DMS 273 treated with DMSO at 0.1 percent for 48 hours (cell line): Measurements from ENCODE around the gene TSTD2.
"Not testable (repeated sequence)": the region's sequence is repeated elsewhere in the genome, so short reads cannot be mapped to it uniquely, and the experiment has no call there.

Source experiments
- DNase-seq: peaks from one replicate; lab custom pipeline; 2025; lab: John Stamatoyannopoulos, UW

Gene TSTD2

DNA sequence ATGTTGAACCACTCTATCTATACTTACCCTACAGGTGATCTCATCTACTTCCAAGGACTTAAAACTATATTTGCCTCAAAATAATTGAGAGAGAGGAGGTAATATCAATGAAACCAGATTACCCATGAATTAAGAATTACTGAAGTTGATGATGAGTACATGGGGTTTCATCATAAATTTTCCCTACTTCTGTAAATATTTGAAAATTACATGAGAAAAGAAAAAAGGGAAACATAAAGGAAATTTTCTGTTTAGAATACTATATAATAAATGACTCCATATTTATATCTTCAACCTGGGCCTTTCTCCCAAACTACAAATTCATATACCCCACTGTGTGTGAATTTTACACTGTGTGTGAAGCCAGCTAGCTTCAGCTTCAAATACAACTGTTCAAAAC, 2.6 kb downstream of the TSTD2 start:
- DNase-seq: no peak

DNA sequence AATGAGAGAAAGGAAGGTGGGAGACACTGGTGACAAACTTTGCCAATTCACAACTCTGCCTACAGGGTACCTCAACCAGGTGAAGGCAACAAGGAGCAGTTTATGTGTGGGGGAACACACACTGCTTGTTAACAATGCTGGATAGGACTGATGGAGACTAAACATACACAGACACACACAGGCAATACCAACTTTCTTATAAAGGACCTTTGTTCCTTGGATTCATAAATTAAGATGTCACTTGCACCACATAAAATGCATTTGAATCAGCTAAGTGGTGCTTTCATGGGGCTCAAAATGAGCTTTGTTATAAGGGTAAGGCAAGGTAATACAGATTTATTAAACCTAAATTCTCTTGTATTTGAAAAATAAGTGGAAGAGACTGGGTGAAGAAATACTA, 4.0 kb downstream of the TSTD2 start:
- DNase-seq: no peak

DNA sequence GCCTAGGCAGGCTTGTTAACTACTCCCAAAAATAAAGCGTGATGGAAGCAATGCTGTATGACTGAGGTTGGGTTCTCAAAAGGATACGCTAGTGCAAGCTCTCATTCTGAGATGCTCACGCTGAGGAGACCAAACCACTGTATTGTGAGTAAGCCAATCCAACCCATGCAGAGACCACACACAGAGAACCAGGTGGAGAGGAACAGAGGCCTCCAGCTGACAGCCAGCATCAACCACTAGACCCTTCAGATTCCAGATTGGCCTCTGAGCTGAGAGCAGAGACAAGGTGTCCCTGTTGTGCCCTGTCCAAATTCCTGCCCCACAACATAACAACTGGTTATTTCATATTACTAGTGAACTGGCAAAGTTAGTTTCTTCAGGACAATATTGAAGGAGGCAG, 4.5 kb downstream of the TSTD2 start:
- DNase-seq: no peak

DNA sequence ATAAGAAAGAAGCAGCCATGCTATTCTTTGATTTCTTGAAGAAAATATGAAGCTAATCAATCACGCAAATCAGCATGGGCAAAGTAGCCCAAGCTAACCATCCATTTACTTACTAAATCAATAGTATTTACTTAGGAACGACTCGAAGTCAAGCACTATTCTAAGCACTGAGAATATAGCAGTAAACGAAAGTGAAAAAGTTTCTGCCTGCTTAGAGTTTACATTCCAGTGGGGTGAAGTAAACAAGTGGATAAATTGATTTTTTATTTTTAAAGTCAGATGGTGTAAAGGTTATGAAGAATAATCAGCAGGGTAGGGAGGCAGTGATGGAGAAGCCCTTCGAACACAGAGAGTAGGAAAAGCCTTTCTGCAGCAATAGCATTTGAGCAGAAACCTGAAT, 5.5 kb downstream of the TSTD2 start:
- no peak for DNase-seq

DNA sequence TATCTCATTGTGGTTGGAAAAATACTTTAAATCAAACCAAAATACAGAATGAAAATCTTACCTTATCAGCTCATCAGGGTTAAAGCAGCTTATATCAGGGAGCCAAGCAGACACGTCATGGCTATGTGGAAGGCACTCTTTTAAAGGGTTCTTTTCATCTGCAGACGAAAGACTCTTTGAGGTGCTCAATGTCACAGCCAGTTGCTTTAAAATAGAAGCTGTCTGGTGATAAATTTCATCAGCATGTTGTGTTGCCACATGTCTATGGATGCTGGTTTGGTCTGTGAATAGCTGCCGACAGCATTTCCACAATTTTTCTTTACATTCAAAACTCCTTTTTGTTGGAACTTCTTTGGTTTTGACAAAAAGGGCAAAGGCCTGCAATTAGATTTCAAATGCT, 7.5 kb downstream of the TSTD2 start:
- DNase-seq: no peak

DNA sequence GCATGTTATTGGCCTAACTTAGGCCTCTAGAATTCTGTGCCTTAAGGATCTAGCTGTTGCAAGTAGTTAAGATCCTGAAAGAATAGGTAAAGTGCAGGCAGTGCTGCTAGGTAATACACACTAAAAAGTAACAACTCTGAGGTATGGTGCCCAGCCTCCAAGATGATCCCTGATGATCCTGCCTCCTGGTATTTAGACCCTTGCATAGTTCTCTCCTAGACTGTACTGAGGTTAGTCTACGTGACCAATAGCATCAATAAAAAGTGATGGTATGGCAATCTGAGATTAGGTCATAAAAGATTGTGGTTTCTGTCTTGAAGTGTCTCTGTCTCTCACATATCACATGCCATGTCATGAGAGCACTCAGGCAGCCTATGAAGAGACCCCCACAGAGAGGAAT, 9.2 kb downstream of the TSTD2 start:
- DNase-seq: no peak

DNA sequence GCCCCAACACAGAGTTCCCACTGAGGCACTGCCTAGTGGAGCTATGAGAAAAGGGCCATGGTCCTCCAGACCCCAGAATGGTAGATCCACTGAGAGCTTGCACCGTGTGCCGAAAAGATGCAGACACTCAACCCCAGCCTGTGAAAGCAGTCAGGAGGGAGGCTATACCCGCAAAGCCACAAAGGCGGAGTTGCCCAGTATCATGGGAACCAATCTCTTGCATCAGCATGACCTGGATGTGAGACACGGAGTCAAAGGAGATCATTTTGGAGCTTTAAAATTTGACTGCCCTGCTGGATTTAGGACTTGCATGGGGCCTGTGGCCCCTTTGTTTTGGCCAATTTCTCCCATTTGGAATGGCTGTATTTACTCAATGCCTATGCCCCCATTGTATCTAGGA, 10.7 kb downstream of the TSTD2 start:
- not testable (repeated sequence) for DNase-seq

DNA sequence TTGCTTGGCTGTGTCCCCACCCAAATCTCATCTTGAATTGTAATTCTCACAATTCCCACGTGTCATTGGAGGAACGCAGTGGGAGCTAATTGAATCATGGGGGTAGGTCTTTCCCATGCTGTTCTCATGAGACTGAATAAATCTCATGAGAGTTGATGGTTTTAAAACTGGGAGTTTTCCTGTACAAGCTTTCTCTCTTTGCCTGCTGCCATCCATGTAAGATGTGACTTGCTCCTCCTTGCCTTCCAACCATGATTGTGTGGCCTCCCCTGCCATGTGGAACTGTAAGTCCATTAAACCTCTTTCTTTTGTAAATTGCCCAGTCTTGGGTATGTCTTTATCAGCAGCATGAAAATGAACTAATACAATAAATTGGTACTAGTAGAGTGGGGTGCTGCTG, 13.1 kb downstream of the TSTD2 start:
- DNase-seq: not testable (repeated sequence)

DNA sequence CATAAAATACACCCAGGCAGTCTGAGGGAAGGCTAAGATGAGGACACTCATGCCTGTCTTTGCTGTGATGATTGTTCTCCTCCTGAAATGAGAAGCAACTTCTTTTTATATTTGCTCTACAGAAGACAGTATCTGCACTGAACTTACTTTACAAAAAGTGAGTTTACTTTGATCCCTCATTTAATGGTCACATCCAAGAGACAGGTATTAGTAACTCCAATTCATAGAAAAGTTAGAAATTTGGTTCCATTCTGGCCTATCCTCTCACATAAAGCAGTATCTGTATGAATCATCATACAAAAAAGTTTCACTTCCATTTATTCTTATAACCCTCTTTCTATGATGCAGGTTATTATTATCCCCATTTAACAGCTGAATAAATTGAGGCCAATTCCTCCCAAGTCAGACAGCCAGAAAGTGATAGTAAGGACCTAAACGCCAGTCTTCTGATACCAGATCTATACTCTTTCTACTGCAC, 15.2 kb downstream of the TSTD2 start:
- no peak for DNase-seq

DNA sequence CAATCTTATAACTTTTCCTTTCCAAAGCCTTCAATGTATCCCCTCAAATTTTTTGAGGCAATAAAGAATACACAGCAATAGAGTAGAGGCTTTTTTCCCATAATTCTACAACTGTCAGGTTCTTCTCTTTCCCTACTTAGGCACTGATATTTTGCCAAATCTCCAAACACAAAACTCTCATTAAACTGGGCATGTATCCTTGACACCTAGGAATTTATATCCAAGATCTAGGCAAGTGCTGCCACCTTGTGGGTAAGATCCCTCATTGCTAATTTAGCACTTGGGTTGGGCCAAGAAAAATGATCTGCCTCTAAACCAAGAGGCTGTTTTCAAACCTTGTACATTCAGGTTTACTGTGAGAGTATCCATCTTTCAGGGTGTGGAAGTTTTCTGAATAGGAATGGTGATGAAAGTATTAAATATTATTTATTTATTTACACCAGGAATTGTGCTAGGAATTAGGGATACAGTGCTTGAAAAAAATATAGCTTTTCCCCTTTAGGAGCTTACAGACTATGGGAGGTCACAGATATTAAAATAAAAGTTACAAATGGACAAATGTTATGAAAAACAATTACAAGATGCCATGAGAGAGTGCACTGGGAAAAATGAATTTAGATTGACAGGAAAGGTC, 17.6 kb downstream of the TSTD2 start:
- no peak for DNase-seq

DNA sequence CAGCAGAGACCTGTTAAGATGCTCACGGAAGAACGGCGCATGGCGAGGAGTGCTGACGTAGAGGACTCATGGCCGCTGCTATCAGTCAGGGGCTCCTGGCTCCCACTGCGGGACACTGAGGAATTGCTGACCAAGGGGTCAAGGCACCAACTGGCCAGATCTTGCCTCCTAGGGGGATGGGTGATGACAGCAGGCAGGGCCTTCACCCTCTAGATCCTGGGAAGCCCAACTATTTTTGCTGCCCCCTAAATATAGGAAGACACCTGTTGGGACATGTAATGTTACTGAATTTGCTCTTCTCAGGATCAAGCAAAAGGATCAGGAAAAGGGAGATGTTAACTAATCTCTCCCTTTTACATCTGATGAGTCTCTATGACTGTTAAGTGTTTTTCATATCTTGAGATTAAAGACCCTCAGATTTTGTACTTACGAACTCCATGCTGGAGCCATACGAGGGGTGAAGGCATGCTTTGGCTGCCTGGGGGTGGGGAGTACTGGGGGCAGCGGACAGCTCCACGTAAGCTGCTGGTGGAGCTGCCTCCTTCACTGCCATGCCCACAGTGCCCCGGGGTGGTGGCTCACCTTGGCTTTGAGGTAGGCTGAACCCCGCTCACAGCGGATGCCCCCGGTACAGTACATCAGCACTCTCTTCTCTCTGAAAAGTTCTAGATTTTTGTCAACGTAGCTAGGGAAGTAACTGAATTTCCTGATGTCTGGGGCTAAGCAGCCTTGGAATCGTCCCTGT, 28.1 kb downstream of the TSTD2 start:
- no peak for DNase-seq

DNA sequence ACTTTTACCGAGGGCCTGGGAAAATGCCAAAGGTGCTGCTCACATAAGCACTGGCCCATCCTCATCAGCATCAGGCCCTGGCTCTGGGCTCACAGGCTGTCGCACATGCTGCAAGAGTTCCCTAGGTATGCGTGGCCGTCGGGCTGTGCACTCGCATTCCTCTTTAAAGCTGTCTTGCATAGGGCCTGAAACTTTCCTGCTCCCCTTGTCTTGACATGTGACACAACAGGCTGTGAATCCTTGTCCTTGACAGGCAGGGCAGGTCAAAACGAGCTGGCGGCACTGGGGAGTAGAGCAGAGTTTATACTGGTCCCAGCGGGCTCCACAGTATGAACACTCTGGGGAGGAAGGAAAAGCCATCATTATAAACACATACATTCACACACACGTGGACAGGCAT, 30.7 kb downstream of the TSTD2 start:
- no peak for DNase-seq

DNA sequence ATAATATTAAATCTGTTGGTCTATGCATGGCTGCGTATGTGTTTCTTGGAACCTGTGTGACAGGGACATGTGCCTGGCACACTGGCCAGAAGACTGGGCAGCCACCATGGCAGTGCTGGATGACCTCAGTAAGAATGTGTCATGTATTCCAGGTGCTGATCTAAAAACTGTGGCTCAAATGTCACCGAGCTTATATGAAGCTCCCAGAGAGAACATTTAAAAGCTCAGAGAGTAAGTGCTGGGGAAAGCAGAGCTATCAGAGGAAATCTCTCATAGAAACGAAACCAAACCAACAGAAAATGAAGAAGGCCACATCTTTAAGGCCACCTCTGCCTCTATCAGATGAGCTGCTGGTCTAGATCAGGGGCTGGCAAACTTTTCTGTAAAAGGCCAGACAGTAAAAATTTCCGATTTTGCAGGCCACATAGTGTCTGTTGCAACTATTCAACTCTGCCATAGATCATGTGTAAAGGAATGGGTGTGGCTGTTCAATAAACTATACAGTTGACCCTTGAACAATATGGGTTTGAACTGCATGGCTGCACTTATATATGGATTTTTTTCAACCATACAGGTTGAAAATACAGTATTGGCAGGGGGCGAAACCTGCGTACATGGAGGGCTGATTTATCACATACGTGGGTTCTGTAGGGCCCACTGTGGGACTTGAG, 31.8 kb downstream of the TSTD2 start:
- no peak for DNase-seq

DNA sequence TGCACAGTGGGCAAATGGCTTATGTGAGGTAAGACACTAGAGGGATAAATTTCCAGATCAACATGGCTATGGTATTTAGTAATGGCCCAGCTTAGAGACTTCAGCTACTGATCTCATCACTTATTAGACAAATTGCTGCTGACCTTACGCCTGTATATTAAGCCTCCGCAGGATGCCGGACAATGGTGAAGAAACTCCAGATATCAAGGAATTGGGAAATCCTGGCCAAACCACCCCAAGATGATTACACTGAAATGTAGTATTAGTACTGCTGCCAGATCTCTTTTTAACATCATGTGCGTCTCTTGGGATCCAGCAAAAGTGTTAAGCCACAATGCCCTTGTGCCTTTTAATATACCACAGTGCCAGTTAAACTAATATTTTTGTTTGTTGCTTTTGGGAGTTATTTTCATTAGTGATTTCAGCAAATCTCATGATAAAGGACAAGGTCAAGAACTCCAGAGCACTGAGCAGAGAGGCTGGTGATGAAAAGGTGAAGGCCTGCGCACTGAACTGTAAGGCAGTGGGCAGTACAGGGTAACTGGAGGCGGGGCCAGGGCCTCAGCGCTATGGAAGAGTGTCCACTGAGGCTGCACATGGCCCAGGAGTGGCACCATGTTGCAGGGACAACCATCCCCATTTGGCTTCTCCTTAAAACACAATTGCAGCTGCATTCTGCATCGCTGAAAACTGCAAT, 32.5 kb downstream of the TSTD2 start:
- DNase-seq: no peak

DNA sequence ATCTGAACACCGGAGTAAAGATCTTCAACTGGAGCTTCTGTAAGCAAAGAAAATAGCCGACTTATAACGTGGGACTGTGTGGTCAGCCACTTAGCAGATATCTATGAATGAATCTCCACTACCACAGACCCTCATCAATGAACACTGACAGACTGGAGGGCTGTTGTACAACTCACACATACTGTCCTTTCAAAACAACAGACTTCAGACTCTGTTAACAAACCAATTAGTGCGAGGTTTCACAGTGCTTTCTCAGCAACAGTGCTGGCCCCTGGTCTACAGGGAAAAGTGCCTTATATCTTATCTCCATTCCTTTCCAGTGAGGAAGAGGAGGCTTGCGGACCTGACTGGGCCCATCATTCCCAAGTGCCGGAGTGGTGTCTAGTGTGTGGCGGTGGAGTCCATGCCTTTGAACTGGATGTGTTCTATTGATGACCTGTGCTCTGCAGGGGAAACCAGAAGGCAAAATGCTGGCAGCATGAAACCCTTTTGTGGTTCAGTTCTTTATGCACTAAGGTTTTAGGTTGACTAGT, 33.8 kb downstream of the TSTD2 start:
- no peak for DNase-seq

DNA sequence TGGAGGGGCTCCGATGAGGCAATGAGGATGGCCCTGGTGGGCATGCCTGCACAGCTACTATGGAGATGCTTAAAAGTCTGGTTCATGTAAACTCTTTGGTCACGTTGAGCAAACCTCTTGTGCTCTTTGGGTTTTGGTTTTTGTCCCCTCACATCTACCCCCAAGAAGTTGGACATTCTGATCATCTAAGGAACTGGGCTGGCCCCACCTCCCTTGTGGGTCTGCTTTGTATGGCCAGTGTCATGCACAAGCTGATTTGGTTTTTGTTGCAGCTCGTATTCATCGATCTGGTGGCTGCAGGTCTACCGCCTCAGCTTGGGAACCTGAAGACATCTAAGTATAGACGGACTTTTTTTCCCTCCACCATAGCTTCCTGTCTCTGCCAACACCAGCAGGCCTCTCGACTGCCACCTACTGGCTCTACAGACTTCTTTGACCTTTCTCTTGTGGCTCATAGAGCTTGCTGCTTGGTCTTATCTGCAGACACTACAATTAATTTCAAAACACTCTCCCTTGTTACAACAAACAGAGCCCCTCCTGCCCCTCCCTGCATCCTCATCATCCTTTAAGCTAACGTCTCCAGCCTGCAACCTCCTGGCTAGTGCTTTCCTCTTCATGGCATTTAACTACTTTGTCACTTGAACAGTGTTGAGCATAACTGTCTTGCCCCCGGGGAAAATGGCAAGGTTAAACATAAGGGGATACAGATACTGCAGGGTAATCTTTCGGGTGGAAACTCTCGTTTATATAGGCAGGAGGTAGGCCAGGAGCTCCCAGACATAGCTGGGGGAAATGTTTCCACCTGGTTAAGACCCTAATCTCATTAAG, 34.5 kb downstream of the TSTD2 start:
- peak; percentile 41 for DNase-seq

DNA sequence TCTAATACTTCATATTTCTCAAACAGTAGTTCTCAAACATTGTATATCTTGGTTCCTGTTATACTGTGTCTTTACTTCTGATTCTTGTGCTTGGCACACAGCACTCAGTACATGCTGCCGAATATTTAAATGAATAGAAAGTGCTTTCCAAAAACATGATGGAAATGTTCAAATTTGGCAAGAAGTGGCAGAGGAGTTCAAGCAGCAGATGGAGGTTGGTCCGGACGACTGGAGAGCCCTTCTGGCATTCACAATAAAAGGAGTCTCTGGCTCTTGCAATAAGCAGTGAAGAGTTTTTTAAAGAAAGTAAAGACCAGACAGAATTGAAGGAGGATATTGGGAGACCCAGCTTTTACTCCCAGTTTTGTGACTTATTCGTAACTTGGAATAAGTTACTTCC, 36.3 kb downstream of the TSTD2 start:
- DNase-seq: peak; percentile 46

DNA sequence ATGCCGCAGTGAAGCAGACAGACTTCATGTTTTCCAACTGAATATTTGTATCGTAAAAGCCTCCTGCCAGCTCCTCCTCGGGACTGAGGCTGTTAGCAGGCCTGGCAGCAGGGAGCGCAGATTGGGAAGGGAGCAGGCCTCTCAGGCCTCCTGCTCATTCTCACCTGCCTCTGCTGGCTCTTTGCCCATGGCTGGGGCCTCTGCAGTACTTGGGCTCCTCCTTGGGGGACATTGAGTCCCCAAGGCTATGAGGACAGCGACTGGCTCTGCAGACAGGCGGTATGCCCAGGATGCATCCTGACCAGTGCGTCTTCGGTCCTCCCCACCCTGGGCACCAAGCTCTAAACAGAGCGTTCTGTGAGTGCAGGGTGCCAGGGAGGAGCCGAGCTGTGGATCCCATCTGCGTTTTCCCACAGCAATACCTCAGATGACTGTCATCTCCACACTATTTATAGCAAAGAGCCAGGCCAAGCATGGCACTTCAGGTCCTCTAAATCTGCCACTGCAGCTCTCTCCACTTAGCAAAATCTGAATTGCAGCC, 38.7 kb downstream of the TSTD2 start:
- DNase-seq: peak; percentile 63

DNA sequence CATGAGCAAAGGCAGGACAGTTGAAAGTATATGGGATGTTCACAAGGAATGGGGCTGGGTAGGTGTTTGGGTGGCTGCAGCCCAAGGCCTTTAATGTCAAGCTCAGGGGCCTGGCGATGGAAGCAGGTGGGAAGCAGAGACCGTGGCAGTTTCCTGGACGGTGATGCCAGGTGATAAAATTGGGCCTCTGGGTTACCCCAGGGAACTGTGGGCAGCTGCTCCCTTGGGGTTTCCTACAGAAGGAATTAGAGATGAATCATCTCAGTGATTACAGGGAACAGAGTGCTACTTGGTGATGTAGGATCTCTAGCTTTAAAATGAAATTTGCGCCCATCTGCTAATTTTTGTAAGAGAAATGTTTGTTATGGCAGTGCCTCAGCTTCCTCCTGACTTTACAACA, 39.2 kb downstream of the TSTD2 start:
- no peak for DNase-seq

DNA sequence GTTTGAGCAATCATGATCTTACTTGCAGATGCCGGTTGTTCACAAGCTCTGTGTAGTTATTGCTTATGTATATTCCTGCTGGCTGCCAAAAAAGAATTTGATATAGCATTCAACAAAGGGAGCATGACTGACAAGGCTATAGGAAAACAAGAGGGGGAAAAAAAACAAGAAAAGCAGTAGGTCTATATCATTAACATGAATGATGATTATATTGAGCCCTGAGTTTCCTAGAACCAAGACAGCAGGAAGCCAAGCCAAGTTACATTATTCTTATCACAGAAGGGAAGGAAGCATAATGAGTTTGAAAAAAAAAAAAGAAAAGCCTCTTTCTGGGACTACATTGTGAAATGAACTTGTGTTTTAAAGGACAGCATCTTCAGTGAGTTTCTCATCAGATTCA, 41.0 kb downstream of the TSTD2 start:
- no peak for DNase-seq

DNA sequence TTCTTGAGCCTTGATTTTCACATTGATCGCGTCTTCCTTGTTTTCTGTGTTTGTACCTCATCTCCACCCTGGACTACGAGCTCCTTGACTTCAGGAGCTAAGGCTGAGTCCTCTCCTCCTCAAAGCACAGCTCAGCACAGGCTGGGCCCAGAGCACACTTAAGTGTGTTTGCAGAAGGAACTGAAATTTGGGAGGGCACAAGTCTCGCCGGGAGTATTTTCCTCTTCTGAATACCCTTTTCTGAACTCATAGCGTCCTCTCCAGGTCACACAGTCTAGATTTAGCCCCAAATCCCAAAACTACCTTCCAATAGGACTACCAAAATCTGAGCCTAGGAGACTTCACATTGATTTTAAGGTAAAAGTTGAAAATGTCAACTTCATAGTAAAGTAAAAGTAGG, 41.6 kb downstream of the TSTD2 start:
- DNase-seq: no peak
